H1 (cell line): ENCODE data around the gene DNTT. TPM values are rescaled to one million over a fixed set of nuclear protein-coding genes. Genes with fewer than 3 reads are reported as not detected.

ENCODE experiments used
- CTCF ChIA-PET: fragments of 300-600 bp; sonication (Branson Sonifier 250); formaldehyde crosslinking; loops from one replicate; lab custom pipeline; 2021; ENCODE audit not compliant: partially characterized antibody; lab: Charles Lee
- POLR2A ChIA-PET: fragments of 300-600 bp; sonication (Branson Sonifier 250); formaldehyde crosslinking; loops from one replicate; lab custom pipeline; 2021; ENCODE audit warnings: inconsistent platforms; ENCODE audit not compliant: partially characterized antibody; lab: Charles Lee
- DNase-seq, 2 experiments: peaks; one replicate each; pipeline versions ENCODE4 v3.0.0 to v3.0.0-alpha.2; 2010 to 2022; ENCODE audit warnings: low spot score in 2 of 2, low read depth in 1 of 2, mixed read lengths in 1 of 2
- FAIRE-seq: peaks from 2 replicates; lab custom pipeline; 2011; peaks lifted over from hg19 to GRCh38; lab: Jason Lieb, UNC
- H2AFZ ChIP-seq: 2 replicates; pipeline ENCODE4 v1.8.1; 2012; ENCODE audit warnings: low read length, inconsistent platforms
- H2AK5ac ChIP-seq: 2 replicates; pipeline ENCODE4 v1.6.1; 2013; ENCODE audit warnings: low read depth, low read length
- H2BK120ac ChIP-seq: replicated peaks from 2 replicates; pipeline ENCODE3; 2013; ENCODE audit warnings: low read depth, low read length, inconsistent platforms
- H2BK12ac ChIP-seq: 2 replicates; pipeline ENCODE4 v1.6.1; 2013; ENCODE audit warnings: low read depth, low read length
- H2BK15ac ChIP-seq: 2 replicates; pipeline ENCODE4 v1.6.1; 2013; ENCODE audit warnings: low read length
- H2BK20ac ChIP-seq: 2 replicates; pipeline ENCODE4 v1.6.1; 2013; ENCODE audit warnings: low read length
- H2BK5ac ChIP-seq: 2 replicates; pipeline ENCODE4 v1.6.1; 2013; ENCODE audit warnings: low read depth, low read length
- H3K14ac ChIP-seq: 2 replicates; pipeline ENCODE4 v1.6.1; 2013; ENCODE audit warnings: inconsistent platforms; ENCODE audit not compliant: insufficient read length
- H3K18ac ChIP-seq: 2 replicates; pipeline ENCODE4 v1.6.1; 2013; ENCODE audit warnings: low read length; ENCODE audit errors: extremely low read depth
- H3K23ac ChIP-seq: 2 replicates; pipeline ENCODE4 v1.6.1; 2013; ENCODE audit warnings: inconsistent platforms; ENCODE audit not compliant: insufficient read length
- H3K23me2 ChIP-seq: 2 replicates; pipeline ENCODE4 v1.6.1; 2013; ENCODE audit warnings: low read depth, low read length
- H3K27ac ChIP-seq: 2 replicates; pipeline ENCODE4 v1.6.1; 2011; ENCODE audit warnings: low read depth, low read length, inconsistent platforms
- H3K27me3 ChIP-seq, 4 experiments: replicated peaks in 1 of 4; 1 replicate in 1 of 4; 2 replicates in 3 of 4; pipeline versions ENCODE4 v1.6.1 to v1.8.1; 2011 to 2013; ENCODE audit warnings: low read length in 3 of 4, mild to moderate bottlenecking in 3 of 4, inconsistent platforms in 2 of 4, mixed read lengths in 2 of 4, moderate library complexity in 1 of 4; ENCODE audit not compliant: control insufficient read depth in 3 of 4, insufficient read depth in 3 of 4; ENCODE audit errors: extremely low read depth in 1 of 4
- H3K36me3 ChIP-seq, 4 experiments: 2 replicates each; pipeline versions ENCODE4 v1.6.1 to v1.8.1; 2011 to 2013; ENCODE audit warnings: mild to moderate bottlenecking in 4 of 4, low read length in 3 of 4, moderate library complexity in 2 of 4, control low read depth in 1 of 4, inconsistent platforms in 1 of 4; ENCODE audit not compliant: insufficient read depth in 4 of 4, control insufficient read depth in 2 of 4
- H3K4ac ChIP-seq: replicated peaks from 2 replicates; pipeline ENCODE3; 2013; ENCODE audit warnings: low read length, low read depth, mixed read lengths, inconsistent platforms; ENCODE audit not compliant: insufficient read length
- H3K4me1 ChIP-seq, 4 experiments: replicated peaks in 1 of 4; 1 replicate in 1 of 4; 2 replicates in 3 of 4; pipeline versions ENCODE4 v1.6.1 to v1.8.1; 2011 to 2013; ENCODE audit warnings: low read length in 3 of 4, inconsistent platforms in 2 of 4, mixed read lengths in 1 of 4; ENCODE audit not compliant: insufficient read depth in 4 of 4, control insufficient read depth in 3 of 4
- H3K4me2 ChIP-seq, 2 experiments: 2 replicates each; pipeline versions ENCODE4 v1.6.1 to v1.8.1; 2011 to 2013; ENCODE audit warnings: low read depth in 2 of 2, low read length in 2 of 2, control low read depth in 1 of 2, inconsistent platforms in 1 of 2, mild to moderate bottlenecking in 1 of 2; ENCODE audit not compliant: insufficient read depth in 1 of 2
- H3K4me3 ChIP-seq, 4 experiments: fragments of 200-600, 300-600 bp in 1 of 4; sonication (generic), shearing (Covaris generic), sonication (Bioruptor Twin) in 1 of 4; 2 replicates each; pipeline versions ENCODE4 v1.5.1 to v1.8.1; 2011 to 2016; ENCODE audit warnings: low read length in 4 of 4, low read depth in 3 of 4, control low read depth in 2 of 4, inconsistent platforms in 2 of 4, mild to moderate bottlenecking in 2 of 4, mixed read lengths in 1 of 4, moderate library complexity in 1 of 4; ENCODE audit not compliant: insufficient read depth in 2 of 4; ENCODE audit errors: extremely low read depth in 1 of 4
- H3K56ac ChIP-seq: replicated peaks from 2 replicates; pipeline ENCODE3; 2013; ENCODE audit warnings: low read depth, mild to moderate bottlenecking, mixed read lengths, low read length, inconsistent platforms; ENCODE audit not compliant: insufficient read length
- H3K79me1 ChIP-seq: 2 replicates; pipeline ENCODE4 v1.6.1; 2013; ENCODE audit warnings: low read depth, low read length, control low read depth
- H3K79me2 ChIP-seq, 2 experiments: 2 replicates each; pipeline versions ENCODE4 v1.6.1 to v1.8.1; 2012 to 2013; ENCODE audit warnings: low read length in 2 of 2, mild to moderate bottlenecking in 2 of 2, inconsistent platforms in 1 of 2; ENCODE audit not compliant: insufficient read depth in 2 of 2, control insufficient read depth in 1 of 2
- H3K9ac ChIP-seq, 4 experiments: replicated peaks in 1 of 4; 1 replicate in 1 of 4; 2 replicates in 3 of 4; pipeline versions ENCODE4 v1.6.1 to v1.8.1; 2011 to 2013; ENCODE audit warnings: low read depth in 3 of 4, low read length in 3 of 4, control low read depth in 2 of 4, mild to moderate bottlenecking in 2 of 4, moderate library complexity in 2 of 4, inconsistent platforms in 1 of 4; ENCODE audit errors: extremely low read depth in 1 of 4
- H3K9me3 ChIP-seq, 2 experiments: 2 replicates each; pipeline versions ENCODE4 v1.6.1 to v1.8.1; 2012 to 2013; ENCODE audit warnings: mild to moderate bottlenecking in 2 of 2, moderate library complexity in 2 of 2, control low read depth in 1 of 2, inconsistent platforms in 1 of 2, low read depth in 1 of 2, low read length in 1 of 2, mixed read lengths in 1 of 2; ENCODE audit not compliant: insufficient read depth in 2 of 2
- H4K20me1 ChIP-seq, 2 experiments: replicated peaks in 1 of 2; 2 replicates each; pipeline versions ENCODE3 to v1.8.1; 2011 to 2013; ENCODE audit warnings: inconsistent platforms in 2 of 2, low read length in 2 of 2, mild to moderate bottlenecking in 1 of 2; ENCODE audit not compliant: insufficient read depth in 2 of 2, control insufficient read depth in 1 of 2
- H4K5ac ChIP-seq: 2 replicates; pipeline ENCODE4 v1.6.1; 2013; ENCODE audit warnings: low read length, low read depth, mixed read lengths, inconsistent platforms; ENCODE audit not compliant: insufficient read length
- H4K8ac ChIP-seq: 2 replicates; pipeline ENCODE4 v1.8.0; 2013; ENCODE audit warnings: mild to moderate bottlenecking, moderate library complexity, low read length, inconsistent platforms; ENCODE audit not compliant: insufficient read depth; ENCODE audit errors: extremely low read depth
- H4K91ac ChIP-seq: replicated peaks from 2 replicates; pipeline ENCODE3; 2013; ENCODE audit warnings: low read length, mixed read lengths, inconsistent platforms; ENCODE audit not compliant: insufficient read length
- BCL11A ChIP-seq, 2 experiments: IDR thresholded peaks; one replicate each; pipeline ENCODE4 v1.6.1; 2011; ENCODE audit warnings: low read depth in 2 of 2, low read length in 2 of 2, mild to moderate bottlenecking in 2 of 2
- BRCA1 ChIP-seq: IDR thresholded peaks from 2 replicates; pipeline ENCODE4 v1.6.1; 2012; ENCODE audit warnings: low read depth, low read length, improper control_type of control experiment
- EP300 ChIP-seq, 2 experiments: IDR thresholded peaks; 1 replicate in 1 of 2; 2 replicates in 1 of 2; pipeline ENCODE4 v1.6.1; 2011 to 2012; ENCODE audit warnings: low read depth in 2 of 2, low read length in 2 of 2, mild to moderate bottlenecking in 2 of 2, borderline replicate concordance in 1 of 2, inconsistent platforms in 1 of 2, moderate library complexity in 1 of 2
- GTF2F1 ChIP-seq: IDR thresholded peaks from 2 replicates; pipeline ENCODE4 v1.6.1; 2012; ENCODE audit warnings: low read depth, low read length, improper control_type of control experiment, borderline replicate concordance
- HDAC2 ChIP-seq, 2 experiments: fragments of 300-600 bp in 1 of 2; sonication (generic) in 1 of 2; IDR thresholded peaks; 2 replicates each; pipeline ENCODE4 v1.6.1; 2011 to 2012; ENCODE audit warnings: low read depth in 2 of 2, low read length in 2 of 2, mild to moderate bottlenecking in 2 of 2, moderate library complexity in 2 of 2, borderline replicate concordance in 1 of 2, inconsistent platforms in 1 of 2
- PHF8 ChIP-seq: fragments of 200-600 bp; sonication (generic); conservative IDR thresholded peaks from 2 replicates; pipeline ENCODE4 v1.7.1; 2012; ENCODE audit warnings: low read depth, mild to moderate bottlenecking, inconsistent platforms, low read length, moderate library complexity
- SP2 ChIP-seq: IDR thresholded peaks from 2 replicates; pipeline ENCODE4 v1.6.1; 2012; ENCODE audit warnings: mild to moderate bottlenecking, low read length, inconsistent platforms
- TEAD4 ChIP-seq: IDR thresholded peaks from 2 replicates; pipeline ENCODE4 v1.6.1; 2012; ENCODE audit warnings: low read depth, low read length, inconsistent platforms, mixed read lengths
- WGBS, 2 experiments: shearing (Covaris generic) in 1 of 2; methylation state at CpG; one replicate each; pipeline versions ENCODE4 v1.1.6 to v1.1.7; 2013 to 2015; ENCODE audit warnings: low lambda C conversion rate in 2 of 2, mixed read lengths in 2 of 2, inconsistent platforms in 1 of 2, low coverage in 1 of 2, missing lambda C conversion rate in 1 of 2; ENCODE audit not compliant: insufficient replicate concordance in 2 of 2, insufficient coverage in 1 of 2, insufficient read length in 1 of 2; ENCODE audit errors: extremely low coverage in 1 of 2, missing lambda C conversion rate in 1 of 2; 5-methylcytosine and 5-hydroxymethylcytosine counted together
- polyA plus RNA-seq, 7 experiments: library from polyadenylated mRNA; depleted of rRNA in 3 of 7; stranded (reverse) in 5 of 7; unstranded in 2 of 7; fragments of >200 nt in 5 of 7; fragments of 200-250 nt in 2 of 7; gene quantifications; 1 replicate in 5 of 7; 2 replicates in 1 of 7; 4 replicates in 1 of 7; pipeline versions ENCODE4 v1.2.1 to v1.2.3, GENCODE V29; 2011 to 2013; ENCODE audit warnings: missing spikeins in 2 of 7, mixed read lengths in 2 of 7
- total RNA-seq: library from RNA; stranded (reverse); fragmentation: NEBNext Ultra II Directional; extraction: Animal tissue kit (Norgen Biotek cat#: 25700); gene quantifications from 2 replicates; pipeline ENCODE4 v1.2.1, GENCODE V29; 2021

Gene DNTT
- total and polyA plus RNA-seq, 2 of the 8 experiments (the other 6 are each of a cell fraction or from before 2014, with no cell fraction given), result not detected

GRCh38 chr10:96275685-96276418 lies 28.4 kb upstream of the DNTT start:
- DNase-seq, result no peak
- no peak overlapping the region for H3K27ac ChIP-seq
- no peaks in the 10 kb centered on the region for H3K79me1 ChIP-seq
- H3K36me3 ChIP-seq, result no peaks in the 10 kb centered on the region
- no peaks in the 10 kb centered on the region for H3K79me2 ChIP-seq
- no peak overlapping the region for H3K9ac ChIP-seq
- WGBS, 2 experiments, result 91% methylated on average over 2 of the region's 2 CpGs; no CpG with 5 or more reads in 1 of the 2 experiments
- H2BK5ac ChIP-seq, result no peak overlapping the region
- no peaks in the 10 kb centered on the region for H3K27me3 ChIP-seq
- H2AK5ac ChIP-seq, result no peak overlapping the region
- no peaks in the 10 kb centered on the region for H3K4me1 ChIP-seq
- no peak overlapping the region for H3K4ac ChIP-seq
- POLR2A ChIA-PET, result no interaction called here
- no peak overlapping the region for H3K4me2 ChIP-seq
- H2BK15ac ChIP-seq, result no peak overlapping the region
- no peaks in the 10 kb centered on the region for H3K9me3 ChIP-seq
- CTCF ChIA-PET, result interaction anchor here (0.9 to 2.7 kb wide), 5 partner anchors 11 to 259 kb away, joined by 3 to 12 read pairs (median 3); no protein-coding TSS in a partner anchor
- no peak overlapping the region for H2BK20ac ChIP-seq
- no peak overlapping the region for H3K56ac ChIP-seq
- H3K14ac ChIP-seq, result no peak overlapping the region
- no peaks in the 10 kb centered on the region for H3K23me2 ChIP-seq
- H3K23ac ChIP-seq, result no peak overlapping the region
- no peak overlapping the region; the same call in 1 of the 2 replicates for H2AFZ ChIP-seq
- H4K91ac ChIP-seq, result no peak overlapping the region
- no peak for TF ChIP-seq BCL11A (IDR thresholded peaks at IDR 0.05; ENCODE audit: low read depth in 2 of 2, low read length in 2 of 2)
- no peak for TF ChIP-seq BRCA1
- TF ChIP-seq SP2, result no peak
- TF ChIP-seq EP300 (IDR thresholded peaks at IDR 0.05; ENCODE audit: borderline replicate concordance in 1 of 2, low read depth in 2 of 2, low read length in 2 of 2), result no peak
- no peak for TF ChIP-seq PHF8
- no peak for TF ChIP-seq GTF2F1
- no peak for TF ChIP-seq TEAD4
- TF ChIP-seq HDAC2 (IDR thresholded peaks at IDR 0.05; ENCODE audit: borderline replicate concordance in 1 of 2, low read depth in 2 of 2, low read length in 2 of 2), result no peak
- no peak overlapping the region for H2BK120ac ChIP-seq
- no peak overlapping the region for H2BK12ac ChIP-seq
- H3K18ac ChIP-seq, result no peak overlapping the region
- no peaks in the 10 kb centered on the region for H4K20me1 ChIP-seq
- no peak overlapping the region for H4K5ac ChIP-seq
- no peak overlapping the region for H4K8ac ChIP-seq
- FAIRE-seq, result no peak
- H3K4me3 ChIP-seq, result no peak overlapping the region
